ENCODE results near the gene NUCKS1. TPM values are rescaled to one million over a fixed set of nuclear protein-coding genes. Genes with fewer than 3 reads are reported as not detected.

Gene NUCKS1
- total RNA-seq: 100 to 1,000 TPM; 150 to 159 TPM

DNA sequence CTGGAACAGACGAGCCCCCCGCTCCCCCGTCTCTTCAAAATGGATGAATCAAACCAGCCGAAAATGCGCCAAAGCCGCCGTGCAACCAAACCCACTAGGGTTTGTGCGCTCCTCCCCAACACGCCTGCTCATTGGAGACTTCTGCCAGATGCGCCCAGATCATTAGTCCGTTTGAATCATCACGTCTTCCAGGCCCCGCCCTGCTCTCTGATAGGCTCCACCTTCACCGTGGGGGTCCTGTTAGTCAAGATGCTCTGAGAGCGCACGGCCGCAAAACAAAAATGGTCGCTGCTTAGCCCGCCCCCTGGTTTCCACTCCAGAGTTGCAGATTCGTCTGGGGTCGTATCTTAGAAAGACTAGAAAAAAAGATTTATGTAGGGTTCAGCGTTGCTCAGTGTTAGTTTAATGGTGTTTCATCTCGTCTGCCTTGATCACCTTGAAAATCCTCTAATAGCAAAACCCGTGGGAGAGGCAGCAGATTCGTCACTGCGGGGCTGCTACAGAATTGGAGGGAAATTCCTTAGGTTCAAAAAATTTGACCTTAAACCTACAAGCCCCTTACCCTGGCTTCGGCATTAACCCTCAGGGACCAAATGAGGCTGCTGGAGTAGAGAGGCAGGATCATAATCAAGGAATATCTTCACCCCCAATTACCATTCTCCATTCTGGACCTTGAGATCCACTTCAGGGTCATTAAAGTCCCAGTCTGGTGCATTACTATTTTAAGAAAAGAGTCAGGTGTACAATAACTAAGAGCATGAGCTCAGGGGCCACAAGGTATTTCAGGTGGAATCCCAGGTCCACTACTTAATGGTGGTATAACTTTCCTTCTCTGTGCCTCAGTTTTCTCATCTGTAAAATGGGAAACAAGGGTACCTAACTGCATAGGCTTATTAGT lies at the start of gene NUCKS1:
NUCKS1 (minus strand) TSS at position 45 of the 898 bp plus-strand sequence. CDS start 209 bp downstream, outside the sequence.
- POLR2A ChIA-PET: interaction anchor here (0.6 to 1.8 kb wide), 5 partner anchors 11 to 118 kb away, joined by 3 to 20 read pairs (median 7); partner anchors contain the start of gene RAB29
- CTCF ChIA-PET: interaction anchor here (1.0 to 1.9 kb wide), 4 partner anchors 10 to 39 kb away, joined by 3 to 8 read pairs (median 3); no protein-coding TSS in a partner anchor

DNA sequence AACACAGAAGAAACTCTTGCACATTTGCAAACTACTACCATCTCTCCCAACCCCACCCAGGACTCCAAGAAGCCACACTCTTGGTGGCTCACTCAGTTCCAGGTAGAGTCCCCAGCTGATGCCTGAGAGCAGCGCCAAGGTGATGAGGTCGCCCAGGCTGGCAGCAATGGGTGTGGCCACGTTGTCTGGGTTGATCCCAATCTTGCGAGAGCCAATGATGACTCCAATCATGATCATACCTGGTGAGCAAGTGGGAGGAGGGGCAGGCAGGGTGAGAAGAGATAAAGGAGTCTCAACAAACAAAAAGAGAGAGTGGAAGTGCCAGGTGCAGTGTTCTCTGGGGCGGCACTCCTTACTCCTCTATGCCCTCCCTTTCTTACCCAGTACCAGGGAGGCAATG lies 48.6 kb upstream of the NUCKS1 start:
- CTCF ChIA-PET: interaction anchor here (0.6 kb wide), 1 partner anchor 141 kb away, joined by 4 read pairs; no protein-coding TSS in a partner anchor

DNA sequence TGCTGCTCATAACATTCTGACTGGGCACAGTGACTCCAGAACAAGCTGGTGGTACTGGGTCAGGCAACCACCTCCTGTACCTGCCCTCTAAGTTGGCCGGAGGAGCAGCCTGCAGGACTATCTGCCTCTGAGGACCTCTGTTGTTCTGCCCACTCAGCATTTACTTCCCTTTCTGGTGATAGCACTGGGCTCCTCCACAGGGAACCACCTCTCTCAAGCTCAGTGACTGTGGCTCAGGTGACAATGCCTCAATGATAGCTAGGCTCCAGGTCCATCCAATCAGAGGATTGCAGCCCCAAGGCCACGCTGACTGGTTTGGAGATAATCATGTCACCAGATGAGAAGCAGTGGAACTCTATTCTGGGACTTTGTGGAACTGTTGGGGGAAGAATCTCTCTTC lies 47.2 kb upstream of the NUCKS1 start:
- POLR2A ChIA-PET: no interaction called here
- CTCF ChIA-PET: no interaction called here

More for the DNA sequence above, 48.6 kb upstream of the NUCKS1 start:
- POLR2A ChIA-PET: no interaction called here

- ChIA-PET POLR2A (no interaction called here), CTCF (interaction anchor here (5.6 kb wide), 1 partner anchor 183 kb away, joined by 43 read pairs; no protein-coding TSS in a partner anchor)
Observed at GRCh38 chr1:205794011-205794730, 44.2 kb upstream of the NUCKS1 start.

- POLR2A ChIA-PET: interaction anchor here (0.7 kb wide), 1 partner anchor 134 kb away, joined by 3 read pairs; no protein-coding TSS in a partner anchor
- CTCF ChIA-PET: interaction anchor here (1.8 to 5.6 kb wide), 2 partner anchors 52 to 184 kb away, joined by 5 to 43 read pairs; no protein-coding TSS in a partner anchor
Observed at GRCh38 chr1:205792961-205793673, 43.1 kb upstream of the NUCKS1 start.

DNA sequence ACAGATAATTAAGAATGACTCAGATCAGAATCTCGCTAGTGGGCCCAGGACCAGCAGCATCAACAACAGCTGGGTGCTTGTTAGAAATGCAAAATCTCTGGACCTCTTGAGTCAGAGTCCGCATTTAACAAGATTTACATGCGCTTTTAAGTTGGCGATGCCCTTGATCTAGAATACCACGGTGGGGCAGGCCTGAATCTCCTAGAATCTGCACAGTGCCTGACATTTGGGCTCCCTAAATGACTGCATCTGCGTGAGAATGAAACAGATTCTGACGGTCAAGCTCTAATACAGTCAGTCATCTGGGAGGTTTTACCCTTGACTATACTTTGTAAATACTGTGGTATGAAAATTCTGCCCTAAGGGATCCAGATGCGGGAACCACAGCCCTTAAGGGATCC lies 42.5 kb upstream of the NUCKS1 start:
- POLR2A ChIA-PET: interaction anchor here (0.7 kb wide), 1 partner anchor 134 kb away, joined by 3 read pairs; no protein-coding TSS in a partner anchor
- CTCF ChIA-PET: interaction anchor here (0.7 to 5.6 kb wide), 8 partner anchors 10 to 185 kb away, joined by 3 to 43 read pairs (median 4); no protein-coding TSS in a partner anchor

DNA sequence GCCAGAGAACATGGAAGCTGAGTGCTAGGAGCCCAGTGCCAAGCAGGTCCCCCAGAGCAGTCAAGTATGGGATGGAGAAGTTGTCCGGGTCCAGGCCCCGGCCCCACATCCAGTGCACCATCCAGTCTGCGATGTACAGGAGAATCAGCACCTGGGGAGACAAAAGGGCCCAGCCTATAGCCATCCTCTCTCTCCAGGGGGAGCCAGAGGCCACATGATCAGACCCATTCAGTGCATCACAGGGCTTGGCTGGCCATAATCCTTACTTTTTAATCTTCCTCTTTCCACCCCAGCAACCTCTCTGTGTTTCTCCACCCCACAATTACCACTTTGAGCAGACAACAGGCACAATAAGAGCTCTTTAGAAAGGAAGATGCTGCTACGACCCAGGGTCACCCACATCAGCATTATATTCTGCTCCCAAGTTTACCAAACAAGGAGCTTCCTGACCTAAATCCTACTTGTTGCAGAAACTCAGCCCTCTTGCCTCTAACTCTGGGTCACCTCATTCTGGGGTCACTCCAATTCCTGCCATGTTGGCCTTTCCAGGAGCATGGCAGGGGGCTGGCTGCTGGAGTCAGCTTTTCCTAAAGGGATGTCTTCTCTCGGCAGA lies 41.7 kb upstream of the NUCKS1 start:
- CTCF ChIA-PET: interaction anchor here (0.7 to 5.6 kb wide), 10 partner anchors 9 to 186 kb away, joined by 3 to 43 read pairs (median 4); no protein-coding TSS in a partner anchor
- POLR2A ChIA-PET: no interaction called here

DNA sequence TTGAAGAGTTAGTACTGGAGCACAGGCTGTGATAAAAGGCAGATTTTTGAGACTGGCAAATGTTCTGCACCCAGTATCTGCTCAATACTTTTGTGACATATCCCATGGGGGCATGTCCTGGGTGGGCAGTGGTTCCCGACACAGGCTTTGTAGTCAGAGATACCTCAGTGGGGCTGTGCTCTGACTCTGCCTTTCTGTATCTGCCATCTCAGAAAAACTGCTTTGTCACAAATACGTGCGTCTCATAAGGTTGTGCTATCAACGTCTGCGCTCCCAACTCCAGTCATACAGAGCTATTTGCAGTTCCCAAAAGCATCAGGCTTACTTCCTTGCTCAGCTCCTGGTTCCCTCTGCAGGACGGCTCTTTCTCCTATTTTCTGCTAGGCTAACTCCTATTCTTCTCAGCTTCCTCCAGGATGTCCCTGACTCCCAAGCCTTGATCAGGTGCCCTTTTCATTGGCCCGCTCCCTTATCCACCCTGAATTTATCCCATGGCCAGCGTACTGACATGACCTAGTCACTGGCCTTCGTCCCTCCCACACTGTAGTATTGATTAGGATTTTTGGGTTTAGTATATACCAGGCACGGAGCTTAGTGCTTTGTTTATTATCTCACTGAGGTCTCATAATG lies 37.4 kb upstream of the NUCKS1 start:
- POLR2A ChIA-PET: no interaction called here
- CTCF ChIA-PET: interaction anchor here (1.9 kb wide), 1 partner anchor 24 kb away, joined by 4 read pairs; no protein-coding TSS in a partner anchor

GRCh38 chr1:205786601-205787000 lies 36.6 kb upstream of the NUCKS1 start:
- ChIA-PET POLR2A (no interaction called here), CTCF (interaction anchor here (0.9 to 1.0 kb wide), 2 partner anchors 21 to 258 kb away, joined by 3 read pairs; no protein-coding TSS in a partner anchor)

DNA sequence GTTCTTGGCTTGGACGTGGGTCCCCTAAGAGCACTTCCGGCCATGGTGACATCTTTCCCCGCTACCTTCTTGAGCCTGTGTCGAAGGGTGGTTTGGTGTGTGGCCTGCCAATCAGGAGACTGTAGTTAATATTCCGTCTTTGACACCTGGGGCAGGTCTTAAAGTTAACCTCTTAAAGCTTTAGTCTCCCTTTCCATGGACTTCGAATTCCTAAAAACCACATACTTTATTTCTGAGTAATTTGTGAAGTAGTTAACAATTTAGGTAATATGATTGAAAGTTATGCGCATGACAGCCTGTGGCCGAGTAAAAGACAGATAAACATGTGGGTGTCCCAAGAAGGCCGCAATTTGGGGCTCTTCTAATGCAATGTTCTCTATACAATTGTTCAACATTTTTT lies 35.5 kb upstream of the NUCKS1 start:
- POLR2A ChIA-PET: no interaction called here
- CTCF ChIA-PET: interaction anchor here (0.7 kb wide), 1 partner anchor 197 kb away, joined by 3 read pairs; no protein-coding TSS in a partner anchor

- POLR2A ChIA-PET: no interaction called here
- CTCF ChIA-PET: interaction anchor here (0.7 kb wide), 1 partner anchor 106 kb away, joined by 3 read pairs; no protein-coding TSS in a partner anchor
Observed at GRCh38 chr1:205783904-205784303, 33.9 kb upstream of the NUCKS1 start.

DNA sequence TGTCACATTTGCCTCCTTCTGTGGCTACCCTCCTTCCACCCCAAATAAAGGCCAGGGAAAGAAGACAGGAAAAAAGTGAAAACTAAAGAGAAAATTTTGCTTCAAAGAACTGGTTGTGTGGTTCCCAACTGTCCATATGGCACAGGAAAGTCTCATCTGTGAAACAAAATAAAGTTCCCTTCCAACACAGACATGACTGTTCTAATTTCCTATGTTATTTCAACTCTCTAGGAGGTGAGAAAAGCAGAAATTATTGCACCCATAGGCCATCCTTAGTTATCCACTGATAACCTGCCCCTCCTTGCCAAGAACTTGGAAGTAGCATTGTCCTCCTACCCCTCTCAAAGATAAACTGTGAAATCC lies 33.4 kb upstream of the NUCKS1 start:
- CTCF ChIA-PET: interaction anchor here (0.8 to 1.3 kb wide), 3 partner anchors 9 to 63 kb away, joined by 3 read pairs; no protein-coding TSS in a partner anchor
- POLR2A ChIA-PET: no interaction called here

GRCh38 chr1:205782627-205783432 lies 32.8 kb upstream of the NUCKS1 start:
- ChIA-PET POLR2A (no interaction called here), CTCF (interaction anchor here (0.8 to 1.6 kb wide), 6 partner anchors 9 to 195 kb away, joined by 3 to 5 read pairs (median 3); no protein-coding TSS in a partner anchor)

- ChIA-PET POLR2A (no interaction called here), CTCF (no interaction called here)
Observed at GRCh38 chr1:205780335-205780734, 30.4 kb upstream of the NUCKS1 start.

DNA sequence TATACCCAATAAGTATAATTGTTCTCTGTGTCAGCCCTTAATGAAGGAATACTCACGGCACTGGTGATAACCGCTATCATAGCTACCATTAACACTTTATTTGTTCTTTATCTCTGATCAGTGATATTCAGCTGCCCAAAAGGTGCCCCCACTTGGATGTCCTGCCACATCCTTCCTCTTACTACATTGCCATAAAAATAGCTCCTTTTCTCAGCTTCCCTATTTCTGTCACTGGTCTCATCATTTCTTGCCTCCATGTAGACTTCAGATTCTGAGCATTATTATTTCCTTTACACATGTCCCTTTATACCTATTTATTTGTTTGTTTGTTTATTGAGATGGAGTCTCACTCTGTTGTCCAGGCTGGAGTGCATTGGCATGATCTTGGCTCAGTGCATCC lies 28.0 kb upstream of the NUCKS1 start:
- CTCF ChIA-PET: no interaction called here
- POLR2A ChIA-PET: no interaction called here

DNA sequence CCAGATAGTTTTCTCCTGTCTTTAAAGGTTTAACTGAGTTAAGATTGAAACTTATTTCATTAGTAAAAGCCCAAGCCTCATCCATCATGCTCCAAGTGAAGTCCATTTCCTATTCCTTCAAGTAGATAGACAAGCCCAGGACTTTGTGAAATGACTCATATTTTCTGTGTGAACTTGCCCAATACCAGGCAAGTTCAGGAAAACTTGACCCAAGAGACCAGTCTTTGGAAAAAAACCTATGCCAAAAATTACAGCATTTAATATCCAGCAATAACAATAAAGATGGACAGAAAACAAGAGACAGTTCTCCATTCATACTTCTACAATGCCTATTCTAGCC lies 25.7 kb upstream of the NUCKS1 start:
- POLR2A ChIA-PET: interaction anchor here (0.5 to 2.3 kb wide), 4 partner anchors 26 to 903 kb away, joined by 3 to 15 read pairs (median 3); partner anchors contain the start of gene NUCKS1
- CTCF ChIA-PET: interaction anchor here (1.9 to 2.0 kb wide), 2 partner anchors 64 to 117 kb away, joined by 4 to 8 read pairs; no protein-coding TSS in a partner anchor

Data from activated CD8-positive, alpha-beta memory T cell treated with anti-CD3 and anti-CD28 coated beads for 36 hours (primary cell).